ENCODE measurements around the gene FAM89B. TPM values are rescaled to one million over a fixed set of nuclear protein-coding genes. Genes with fewer than 3 reads are reported as not detected.
A peak's percentile ranks its signal among the peaks of the same experiment; 100 is the strongest.

The FAM89B gene
- total and polyA plus RNA-seq, 3 donors from 2014 or later = 25.8 to 63.2 (median 59.9) TPM

GRCh38 chr11:65576867-65577755, 4.8 kb downstream of the FAM89B start:
- WGBS, 2 donors = 39 to 46% methylated on average over 18 of the region's 18 CpGs
- no peak for DNase-seq
- no peaks in the 10 kb centered on the region for H3K9me3 ChIP-seq
- intact Hi-C loops (cut with DNase I; ENCODE audit: low total_unique reads) = no loop called here
- H3K4me3 ChIP-seq = peak overlapping the region; percentile 66 to 71
- H3K36me3 ChIP-seq (ENCODE audit: low read depth, missing control alignments) = no peaks in the 10 kb centered on the region
- no peaks in the 10 kb centered on the region for H3K27me3 ChIP-seq
- H3K4me1 ChIP-seq = peaks cover 41% of the 10 kb centered on the region
- peak overlapping the region; percentile 79 to 92 for H3K27ac ChIP-seq
- TF ChIP-seq POLR2A (IDR thresholded peaks at IDR 0.05) = no peak
- no peak for TF ChIP-seq CTCF (IDR thresholded peaks at IDR 0.05)

GRCh38 chr11:65577756-65578109, 5.4 kb downstream of the FAM89B start:
- Histone ChIP-seq H3K9me3 (no peaks in the 10 kb centered on the region), H3K4me3 (no peak overlapping the region), H3K27ac (peak overlapping the region; percentile 79 to 92), H3K4me1 (peaks cover 40% of the 10 kb centered on the region), H3K27me3 (no peaks in the 10 kb centered on the region), H3K36me3 (ENCODE audit: low read depth, missing control alignments) (no peaks in the 10 kb centered on the region)
- no peak for DNase-seq
- intact Hi-C loops (cut with DNase I; ENCODE audit: low total_unique reads) = no loop called here
- WGBS, 2 donors = 39 to 57% methylated on average over 6 to 8 of the region's 8 CpGs
- TF ChIP-seq POLR2A (IDR thresholded peaks at IDR 0.05) (no peak), CTCF (IDR thresholded peaks at IDR 0.05) (no peak)

GRCh38 chr11:65578134-65578533, 5.8 kb downstream of the FAM89B start:
- no peaks in the 10 kb centered on the region for H3K36me3 ChIP-seq (ENCODE audit: low read depth, missing control alignments)
- no peak overlapping the region for H3K4me3 ChIP-seq
- H3K9me3 ChIP-seq = no peaks in the 10 kb centered on the region
- intact Hi-C loops (cut with DNase I; ENCODE audit: low total_unique reads) = no loop called here
- no peaks in the 10 kb centered on the region for H3K27me3 ChIP-seq
- peaks cover 38% of the 10 kb centered on the region for H3K4me1 ChIP-seq
- no peak for DNase-seq
- no peak for TF ChIP-seq CTCF (IDR thresholded peaks at IDR 0.05)
- no peak for TF ChIP-seq POLR2A (IDR thresholded peaks at IDR 0.05)
- H3K27ac ChIP-seq = peak overlapping the region; percentile 79 to 92
- 85 to 87% methylated on average over 7 of the region's 7 CpGs for WGBS, 2 donors

- Histone ChIP-seq H3K27ac (no peak overlapping the region), H3K36me3 (ENCODE audit: low read depth, missing control alignments) (no peaks in the 10 kb centered on the region), H3K4me1 (peaks cover 33% of the 10 kb centered on the region), H3K27me3 (no peaks in the 10 kb centered on the region), H3K9me3 (no peaks in the 10 kb centered on the region), H3K4me3 (no peak overlapping the region)
- TF ChIP-seq CTCF (IDR thresholded peaks at IDR 0.05) (no peak), POLR2A (IDR thresholded peaks at IDR 0.05) (no peak)
- intact Hi-C loops (cut with DNase I; ENCODE audit: low total_unique reads) = no loop called here
- 43 to 50% methylated on average over 3 of the region's 3 CpGs for WGBS, 2 donors
- no peak for DNase-seq
These were observed 6.3 kb downstream of the FAM89B start for GRCh38 chr11:65578667-65579066.

GRCh38 chr11:65579291-65579690, 7.0 kb downstream of the FAM89B start:
- intact Hi-C loops (cut with DNase I; ENCODE audit: low total_unique reads) = no loop called here
- Histone ChIP-seq H3K4me3 (no peak overlapping the region), H3K4me1 (peaks cover 30% of the 10 kb centered on the region), H3K9me3 (no peaks in the 10 kb centered on the region), H3K36me3 (ENCODE audit: low read depth, missing control alignments) (no peaks in the 10 kb centered on the region), H3K27me3 (no peaks in the 10 kb centered on the region), H3K27ac (no peak overlapping the region)
- DNase-seq = no peak
- TF ChIP-seq CTCF (IDR thresholded peaks at IDR 0.05) = no peak
- 88 to 93% methylated on average over 4 of the region's 4 CpGs for WGBS, 2 donors
